HG03039 (cell line): ENCODE data around the gene AHCYL2.
"Not testable (repeated sequence)": the region's sequence is repeated elsewhere in the genome, so short reads cannot be mapped to it uniquely, and the experiment has no call there.

Experiments
- ATAC-seq: cut with Tn5 transposase; IDR thresholded peaks from one replicate; pipeline ENCODE4 v1.9.1; 2021; ENCODE audit warnings: mild to moderate bottlenecking, moderate library complexity; ENCODE audit not compliant: unreplicated experiment

Gene AHCYL2

GRCh38 chr7:129376778-129377700 lies 152.2 kb downstream of the AHCYL2 start:
- ATAC-seq, result no peak

- no peak for ATAC-seq
Observed at GRCh38 chr7:129381710-129382484, 157.1 kb downstream of the AHCYL2 start.

- ATAC-seq, result no peak
Observed at GRCh38 chr7:129383542-129384132, 158.8 kb downstream of the AHCYL2 start.

- no peak for ATAC-seq
Observed at GRCh38 chr7:129385116-129385515, 160.3 kb downstream of the AHCYL2 start.

DNA sequence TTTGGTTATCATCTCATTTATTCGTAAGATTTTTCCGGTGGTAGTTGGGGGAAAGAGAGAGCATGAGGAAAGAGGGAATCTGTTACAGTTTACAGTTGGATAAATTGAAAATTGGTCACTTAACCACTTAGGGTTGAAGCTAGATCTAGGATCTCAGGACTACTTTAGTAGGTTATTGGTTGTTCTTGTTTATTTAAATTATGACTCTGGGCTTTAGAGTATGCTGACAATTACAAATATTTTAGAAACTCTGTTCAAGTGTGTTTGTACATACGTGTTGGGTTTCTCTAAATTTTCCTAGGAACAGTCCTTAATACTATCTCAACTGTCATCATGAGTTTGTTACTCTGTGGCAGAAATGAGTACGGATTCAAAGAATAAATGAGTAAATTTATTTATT lies 160.8 kb downstream of the AHCYL2 start:
- ATAC-seq, result no peak

DNA sequence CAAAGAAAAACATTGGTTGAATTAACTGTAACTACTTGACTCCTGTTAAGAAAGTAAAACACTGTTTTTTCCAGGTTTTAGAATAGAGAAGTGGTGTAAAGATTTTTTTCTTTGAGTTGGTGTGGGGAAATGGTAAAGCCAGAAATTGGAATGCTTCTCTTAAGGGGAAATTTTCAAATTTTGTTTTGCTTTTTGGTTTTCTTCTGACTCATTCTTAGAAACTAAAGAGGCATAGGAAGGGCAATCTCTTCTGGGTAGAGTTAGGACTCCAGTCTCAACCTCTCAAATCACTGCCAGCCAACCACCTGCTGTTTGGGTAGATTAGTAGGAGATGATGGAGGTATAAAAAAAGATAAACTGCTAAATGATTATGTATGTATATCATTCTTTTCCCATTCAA lies 161.7 kb downstream of the AHCYL2 start:
- ATAC-seq, result no peak

DNA sequence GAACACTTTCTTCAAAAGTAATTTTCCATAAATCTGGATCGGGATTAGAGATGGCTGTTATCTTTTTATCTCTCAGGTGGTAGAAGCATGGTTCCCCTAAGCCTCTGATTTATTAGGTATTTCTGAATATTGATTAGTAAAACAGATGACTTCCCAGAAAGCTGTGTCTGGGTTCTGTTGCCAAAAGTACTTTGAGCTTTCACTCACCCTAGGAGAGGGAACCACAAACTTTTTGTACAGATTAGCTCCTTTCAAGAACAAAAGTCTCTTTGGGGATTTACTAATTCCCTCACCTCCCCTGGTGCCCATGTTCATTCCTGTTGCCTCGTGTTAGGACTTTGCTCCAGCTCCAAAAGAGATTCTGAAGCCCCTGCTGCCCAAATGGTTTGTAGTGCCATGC lies 162.7 kb downstream of the AHCYL2 start:
- no peak for ATAC-seq

DNA sequence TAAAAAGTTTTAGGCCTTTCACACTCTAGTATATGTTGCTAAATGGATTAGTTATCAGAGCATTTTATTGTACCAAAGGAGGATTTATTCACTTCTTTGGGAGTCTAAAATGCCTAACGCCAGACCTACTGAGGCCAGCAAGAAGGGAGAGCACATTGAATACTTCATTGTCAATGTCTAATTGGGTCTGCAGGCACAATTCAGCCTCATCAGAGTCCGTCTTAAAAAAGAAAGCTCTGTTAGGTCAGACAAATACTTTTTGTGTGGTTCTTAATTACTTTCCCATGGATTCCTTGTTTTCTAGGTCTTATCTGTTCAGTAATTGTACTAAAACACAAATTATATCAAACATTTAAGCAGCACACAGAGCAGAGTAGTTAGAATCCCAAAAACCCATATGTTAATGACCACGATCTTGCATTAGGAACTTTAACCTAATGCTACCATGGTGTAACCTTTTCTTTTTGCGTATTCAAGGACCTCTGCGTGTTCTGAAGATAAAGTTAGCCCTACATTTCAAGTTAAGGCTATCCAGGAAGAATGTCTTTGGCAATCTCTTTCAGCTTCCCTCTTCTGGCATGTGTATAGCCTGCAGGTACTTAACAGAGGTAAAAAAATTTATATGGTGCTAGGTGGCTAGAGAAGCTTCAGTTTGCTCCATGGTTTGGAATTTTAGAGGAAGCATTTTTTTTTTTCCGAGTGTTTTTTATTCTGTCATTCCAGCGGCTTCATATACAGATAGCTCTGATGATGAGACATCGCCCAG lies 163.7 kb downstream of the AHCYL2 start:
- no peak for ATAC-seq

DNA sequence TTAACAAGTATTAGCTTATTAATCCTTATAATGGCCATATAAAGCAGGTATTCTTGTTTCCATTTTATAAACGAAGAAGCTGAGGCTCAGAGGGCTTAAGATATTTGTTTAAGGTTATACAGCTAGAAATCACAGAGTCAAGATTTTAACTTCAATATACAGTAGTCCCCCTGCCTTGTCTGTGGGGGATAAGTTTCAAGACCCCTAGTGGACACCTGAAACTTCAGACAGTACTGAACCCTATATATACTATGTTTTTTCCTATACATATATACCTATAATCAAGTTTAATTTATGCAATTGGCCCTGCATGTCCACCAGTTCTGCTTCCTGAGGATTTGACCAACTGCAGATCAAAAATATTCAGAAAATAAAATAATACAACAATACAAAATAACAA lies 165.0 kb downstream of the AHCYL2 start:
- no peak for ATAC-seq

DNA sequence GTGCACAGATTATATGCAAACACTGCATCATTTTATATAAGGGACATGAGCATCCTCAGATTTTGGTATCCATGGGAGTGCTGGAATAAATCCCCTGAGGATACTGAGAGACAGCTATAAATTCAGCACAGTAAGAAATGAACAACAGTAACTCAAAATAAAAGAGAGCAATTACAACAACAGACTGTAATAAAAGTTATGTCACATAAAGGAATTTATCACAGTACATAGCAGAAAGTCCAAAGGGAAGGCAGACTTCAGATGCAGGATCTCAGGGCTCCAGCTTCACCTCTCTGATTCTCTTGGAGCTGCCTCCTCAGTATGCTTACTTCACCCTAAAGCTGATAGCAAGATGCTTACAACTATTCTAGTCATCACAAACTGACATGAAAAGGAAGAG lies 165.5 kb downstream of the AHCYL2 start:
- no peak for ATAC-seq

- no peak for ATAC-seq
Observed at GRCh38 chr7:129391546-129392171, 166.8 kb downstream of the AHCYL2 start.

DNA sequence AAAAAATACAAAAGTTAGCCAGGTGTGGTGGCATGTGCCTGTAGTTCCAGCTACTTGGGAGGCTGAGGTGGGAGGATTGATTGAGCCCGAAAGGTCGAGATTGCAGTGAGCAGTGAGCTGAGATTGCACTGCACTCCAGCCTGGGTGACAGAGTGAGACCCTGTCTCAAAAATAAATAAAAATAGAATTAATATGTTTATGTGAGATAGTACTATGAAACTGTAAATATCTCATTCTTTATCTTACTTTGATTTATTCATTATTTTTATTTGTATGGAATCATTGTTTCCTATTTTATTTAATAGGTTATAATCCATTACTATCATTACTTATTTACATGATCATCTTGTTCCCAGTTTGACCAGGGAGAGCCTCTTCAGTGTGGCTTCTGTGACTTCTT lies 168.4 kb downstream of the AHCYL2 start:
- no peak for ATAC-seq

- no peak for ATAC-seq
Observed at GRCh38 chr7:129394101-129394500, 169.3 kb downstream of the AHCYL2 start.

DNA sequence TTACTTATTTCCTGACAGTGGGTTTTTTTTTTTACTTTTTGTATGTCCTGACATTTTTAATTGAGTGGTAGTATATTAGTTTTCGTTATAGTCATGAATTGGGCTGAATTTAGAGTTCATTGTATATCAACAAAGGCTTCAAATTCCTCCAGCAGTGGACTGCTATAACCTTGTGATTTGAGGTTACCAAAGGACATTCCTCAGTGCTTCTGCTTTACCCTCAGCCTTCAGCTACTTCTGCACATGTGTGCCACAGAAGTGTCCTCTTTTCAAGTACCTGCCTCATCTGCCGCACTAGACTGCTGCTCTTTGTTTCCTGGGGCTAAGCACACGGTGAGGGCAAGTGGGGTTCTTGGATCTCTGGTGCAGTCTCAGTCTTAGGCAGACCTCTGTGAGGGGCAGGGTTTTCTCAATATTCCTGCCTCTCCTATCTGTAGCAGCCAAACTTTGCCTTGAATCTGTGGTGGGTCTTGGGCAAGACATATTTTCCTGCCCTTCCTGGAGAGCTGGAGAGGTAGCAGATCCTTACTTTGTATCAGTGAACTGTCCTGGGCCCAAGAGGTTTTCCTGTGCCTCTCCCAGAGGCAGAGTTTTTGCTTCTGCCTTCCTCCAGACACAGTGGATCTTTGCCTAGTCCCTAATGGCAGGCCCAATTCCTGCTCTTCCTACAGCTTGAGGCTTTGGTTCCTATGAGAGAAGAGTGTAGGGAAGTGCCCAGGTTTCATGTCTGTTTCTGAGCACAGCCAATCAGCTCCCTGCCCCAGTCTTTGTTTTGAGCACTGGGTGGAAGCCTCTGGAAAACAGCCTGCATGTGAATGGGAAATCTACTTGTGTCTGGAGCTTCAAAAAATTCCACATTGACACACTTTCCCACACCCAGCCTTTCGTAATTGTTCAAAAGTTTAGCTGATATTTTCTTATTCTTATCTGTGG lies 170.4 kb downstream of the AHCYL2 start:
- ATAC-seq, result no peak

DNA sequence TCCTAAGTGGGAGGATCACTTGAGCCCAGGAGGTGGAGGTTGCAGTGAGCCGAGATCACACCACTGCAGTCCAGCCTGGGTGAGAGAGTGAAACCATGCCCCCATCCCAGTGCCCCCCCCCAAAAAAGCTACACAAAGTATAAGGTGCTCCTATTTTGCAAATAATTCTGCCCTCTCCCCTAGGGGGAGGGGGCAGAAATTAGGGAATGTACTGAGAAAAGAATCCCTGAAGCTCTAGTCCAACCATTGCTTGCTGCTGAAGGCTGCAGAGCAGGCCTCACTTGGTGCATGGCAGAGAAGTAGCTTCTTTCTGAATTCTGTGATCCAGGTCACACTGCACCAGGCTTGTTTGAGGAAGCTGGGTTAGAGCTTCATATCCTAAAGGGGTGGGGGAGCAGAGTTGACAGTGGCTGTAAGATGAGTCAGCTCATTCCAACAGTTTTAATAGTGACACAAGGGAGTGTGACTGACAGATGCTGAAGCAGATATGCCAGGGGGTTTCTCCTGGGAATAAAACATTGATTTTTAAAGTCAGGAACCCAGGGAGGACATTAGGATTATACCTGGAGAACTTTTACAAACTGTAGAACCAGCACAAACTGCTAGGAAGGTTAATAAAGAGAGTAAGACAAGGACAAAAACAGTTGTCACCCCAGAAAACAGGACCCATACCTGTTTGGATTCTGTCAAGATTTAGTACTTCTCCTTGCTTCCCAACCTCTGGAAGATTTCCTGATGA lies 176.6 kb downstream of the AHCYL2 start:
- ATAC-seq, result no peak

DNA sequence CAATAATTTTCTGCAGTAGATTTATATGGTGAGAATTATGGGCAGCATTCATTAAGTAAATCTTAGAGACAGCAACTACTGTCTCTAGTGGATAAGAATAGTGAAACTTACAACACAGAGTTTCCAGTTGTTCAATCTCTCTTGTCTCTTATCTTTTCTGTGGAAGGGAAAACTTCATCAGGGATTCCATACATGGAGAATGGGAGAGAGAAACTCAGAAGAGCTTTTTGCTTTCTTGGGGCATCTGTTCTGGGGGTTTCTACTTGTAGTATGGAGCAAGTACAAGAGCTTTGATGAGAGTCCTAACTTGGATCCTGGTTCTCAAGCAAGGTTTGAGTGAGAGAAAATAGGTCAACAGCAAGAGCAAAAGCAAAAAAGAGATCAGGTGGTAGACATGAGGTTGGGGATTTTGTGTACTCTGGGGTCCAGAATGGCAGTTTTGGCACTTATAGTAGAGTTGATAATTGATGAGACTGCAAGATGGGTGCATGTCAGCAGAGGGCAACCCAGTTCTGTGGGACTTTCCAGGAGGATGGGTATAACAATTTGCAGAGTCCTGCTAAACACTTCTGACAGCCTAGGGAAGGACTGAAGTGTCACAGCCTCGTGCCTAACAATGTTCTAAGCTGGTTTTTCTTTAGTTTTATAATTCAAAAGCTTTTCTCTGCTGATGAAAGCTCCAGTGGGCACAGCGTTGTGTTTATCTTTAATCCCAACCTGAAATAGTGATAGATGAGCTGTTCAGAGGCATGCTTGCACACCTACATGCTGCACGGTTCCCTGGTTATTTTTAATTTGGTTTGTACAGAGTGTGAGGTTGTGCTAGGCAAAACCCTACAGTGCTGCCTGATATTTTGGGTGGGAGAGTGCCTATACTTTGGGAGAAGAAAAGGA lies 177.4 kb downstream of the AHCYL2 start:
- ATAC-seq, result no peak

- no peak for ATAC-seq
Observed at GRCh38 chr7:129405527-129405926, 180.7 kb downstream of the AHCYL2 start.

DNA sequence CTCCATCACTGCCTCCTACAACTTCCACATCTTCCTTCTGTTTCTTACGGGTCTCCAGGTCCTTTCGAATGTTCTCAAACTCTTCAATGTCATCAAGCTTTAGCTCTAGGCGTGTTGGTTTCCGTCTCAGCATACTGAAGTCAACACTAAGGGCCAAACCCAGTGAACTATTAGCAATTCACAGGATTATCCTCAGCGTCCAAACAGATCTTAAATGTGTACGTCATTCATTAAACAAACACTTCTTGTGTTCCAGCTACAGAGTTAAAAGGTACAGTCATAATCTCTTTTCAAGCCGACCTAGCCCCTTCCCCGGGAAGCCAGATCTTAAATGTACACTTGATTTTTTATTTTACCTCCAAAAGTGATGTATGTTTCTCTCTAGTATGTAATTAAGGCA lies 185.4 kb downstream of the AHCYL2 start:
- ATAC-seq, result not testable (repeated sequence)
